PC-9 (cell line): ENCODE measurements around the gene MAN2A1.

Experiments
- CTCF ChIP-seq: fragments of 200-600 bp; sonication (generic); conservative IDR thresholded peaks from 2 replicates; pipeline ENCODE4 v1.6.1; 2017; ENCODE audit warnings: mixed run types, antibody characterized with exemption, mild to moderate bottlenecking, moderate library complexity
- EZH2 ChIP-seq: fragments of 200-600 bp; sonication (generic); IDR thresholded peaks from 2 replicates; pipeline ENCODE4 v1.8.0; 2017; ENCODE audit warnings: antibody characterized with exemption, low read depth

GRCh38 chr5:109650493-109650892, 39.2 kb upstream of the MAN2A1 start:
- TF ChIP-seq CTCF (no peak), EZH2 (no peak)
